Measurements from ENCODE around the gene NAALADL2.
A peak's percentile ranks its signal among the peaks of the same experiment; 100 is the strongest.

NAALADL2 gene

GRCh38 chr3:175672119-175672689, 813.1 kb downstream of the NAALADL2 start:
- peak overlapping the region; percentile 74 for H3K27ac ChIP-seq
- TF ChIP-seq CTCF (IDR thresholded peaks at IDR 0.05) (no peak), ZFX (IDR thresholded peaks at IDR 0.05; ENCODE audit: borderline replicate concordance) (no peak)

- TF ChIP-seq CTCF (IDR thresholded peaks at IDR 0.05) (no peak), ZFX (IDR thresholded peaks at IDR 0.05; ENCODE audit: borderline replicate concordance) (no peak)
- no peak overlapping the region for H3K27ac ChIP-seq
Measured at GRCh38 chr3:175679568-175679967, 820.4 kb downstream of the NAALADL2 start.

DNA sequence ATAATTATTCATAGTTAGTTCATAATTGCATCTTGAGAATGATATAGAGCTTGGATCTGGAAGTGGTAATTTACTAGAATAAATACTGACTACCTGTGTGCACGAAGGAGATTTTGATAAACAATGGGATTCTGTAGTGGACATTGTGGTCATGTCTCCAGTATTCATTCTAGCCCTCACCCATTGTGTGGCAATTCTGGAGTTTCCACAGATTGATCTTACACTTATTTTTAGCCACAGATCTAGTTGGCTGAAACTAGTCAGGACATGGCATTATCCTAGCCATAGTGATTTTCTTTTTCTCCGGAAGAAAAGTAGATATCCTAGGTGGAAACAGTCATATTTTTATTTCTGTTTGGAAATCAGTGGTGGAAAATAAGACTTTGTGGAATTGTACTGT, 833.1 kb downstream of the NAALADL2 start:
- TF ChIP-seq ZFX (IDR thresholded peaks at IDR 0.05; ENCODE audit: borderline replicate concordance) = no peak
- no peak for TF ChIP-seq CTCF (IDR thresholded peaks at IDR 0.05)

DNA sequence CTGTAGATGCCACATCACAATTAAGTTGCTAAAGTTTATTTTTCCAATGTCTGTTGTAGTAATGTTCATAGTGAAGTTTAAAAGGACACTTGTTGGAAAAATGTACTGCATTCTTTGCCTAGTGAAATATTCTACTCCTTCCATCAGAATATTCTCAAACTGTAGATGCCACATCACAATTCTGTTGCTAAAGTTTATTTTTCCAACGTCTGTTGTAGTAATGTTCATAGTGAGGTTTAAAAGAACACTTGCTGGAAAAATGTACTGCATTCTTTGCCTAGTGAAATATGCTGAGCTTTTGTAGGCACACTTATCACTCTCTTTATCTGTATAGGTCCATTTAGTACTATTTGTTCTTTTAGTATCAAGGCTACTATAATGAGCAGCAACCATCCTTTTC, 836.1 kb downstream of the NAALADL2 start:
- H3K27ac ChIP-seq = no peak overlapping the region
- TF ChIP-seq CTCF (IDR thresholded peaks at IDR 0.05) = no peak
- no peak for TF ChIP-seq ZFX (IDR thresholded peaks at IDR 0.05; ENCODE audit: borderline replicate concordance)

More for the DNA sequence above, 833.1 kb downstream of the NAALADL2 start:
- H3K27ac ChIP-seq = no peak overlapping the region

GRCh38 chr3:175702956-175703355, 843.8 kb downstream of the NAALADL2 start:
- TF ChIP-seq CTCF (IDR thresholded peaks at IDR 0.05) (no peak), ZFX (IDR thresholded peaks at IDR 0.05; ENCODE audit: borderline replicate concordance) (no peak)
- no peak overlapping the region for H3K27ac ChIP-seq

- no peak overlapping the region for H3K27ac ChIP-seq
- TF ChIP-seq ZFX (IDR thresholded peaks at IDR 0.05; ENCODE audit: borderline replicate concordance) (no peak), CTCF (IDR thresholded peaks at IDR 0.05) (no peak)
Measured at GRCh38 chr3:175704366-175705055, 845.4 kb downstream of the NAALADL2 start.

DNA sequence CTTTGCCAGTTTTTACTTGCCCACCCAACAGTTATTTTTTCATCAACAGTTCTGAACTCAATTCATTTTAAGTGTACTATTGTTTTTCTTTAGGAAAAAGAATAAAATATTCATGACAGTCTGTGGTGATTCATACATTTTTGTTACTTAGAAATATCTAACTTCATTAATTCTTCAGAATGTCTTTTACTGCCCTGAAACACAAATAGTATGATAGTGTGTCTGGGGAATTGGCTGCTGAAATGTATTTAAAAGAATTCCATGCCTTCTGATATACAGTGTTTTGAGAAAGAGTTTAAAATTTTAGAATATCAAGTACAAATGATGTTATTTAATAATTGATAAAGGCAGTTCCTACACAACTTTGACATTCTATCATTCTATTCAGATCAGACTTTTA, 854.1 kb downstream of the NAALADL2 start:
- no peak overlapping the region for H3K27ac ChIP-seq
- no peak for TF ChIP-seq ZFX (IDR thresholded peaks at IDR 0.05; ENCODE audit: borderline replicate concordance)
- no peak for TF ChIP-seq CTCF (IDR thresholded peaks at IDR 0.05)
